Osteocyte (in vitro differentiated cells): Measurements from ENCODE around the gene IZUMO1. TPM values are rescaled to one million over a fixed set of nuclear protein-coding genes. Genes with fewer than 3 reads are reported as not detected.
A peak's percentile ranks its signal among the peaks of the same experiment; 100 is the strongest.

Experiments
- DNase-seq: peaks from one replicate; pipeline ENCODE4 v3.0.0; 2021; ENCODE audit warnings: mixed read lengths; ENCODE audit not compliant: unreplicated experiment; ENCODE audit errors: extremely low spot score
- H3K27ac Mint-ChIP-seq: one replicate; pipeline ENCODE4 v1.8.0; 2021; ENCODE audit warnings: mild to moderate bottlenecking, mixed read lengths; ENCODE audit not compliant: unreplicated experiment
- H3K27me3 Mint-ChIP-seq: one replicate; pipeline ENCODE4 v1.8.0; 2021; ENCODE audit warnings: mixed read lengths; ENCODE audit not compliant: unreplicated experiment
- H3K36me3 Mint-ChIP-seq: one replicate; pipeline ENCODE4 v1.8.0; 2021; ENCODE audit warnings: mixed read lengths; ENCODE audit not compliant: unreplicated experiment
- H3K4me1 Mint-ChIP-seq: one replicate; pipeline ENCODE4 v1.8.0; 2021; ENCODE audit warnings: mixed read lengths; ENCODE audit not compliant: unreplicated experiment
- H3K4me3 Mint-ChIP-seq: one replicate; pipeline ENCODE4 v1.8.0; 2021; ENCODE audit warnings: mild to moderate bottlenecking, moderate library complexity, mixed read lengths; ENCODE audit not compliant: unreplicated experiment
- H3K9me3 Mint-ChIP-seq: one replicate; pipeline ENCODE4 v1.8.0; 2021; ENCODE audit warnings: mixed read lengths; ENCODE audit not compliant: unreplicated experiment
- total RNA-seq: library from RNA; stranded (reverse); gene quantifications from 2 replicates; pipeline ENCODE4 v1.2.1, GENCODE V29; 2021
- TF ChIP-seq, protein P1 (sequence below): fragments of 200-600 bp; sonication (generic); IDR thresholded peaks from 2 replicates; pipeline ENCODE4 v1.5.0; 2021; ENCODE audit warnings: antibody characterized with exemption, mild to moderate bottlenecking, moderate library complexity

IZUMO1 gene
- total RNA-seq, 1 donor from 2014 or later = not detected

DNA sequence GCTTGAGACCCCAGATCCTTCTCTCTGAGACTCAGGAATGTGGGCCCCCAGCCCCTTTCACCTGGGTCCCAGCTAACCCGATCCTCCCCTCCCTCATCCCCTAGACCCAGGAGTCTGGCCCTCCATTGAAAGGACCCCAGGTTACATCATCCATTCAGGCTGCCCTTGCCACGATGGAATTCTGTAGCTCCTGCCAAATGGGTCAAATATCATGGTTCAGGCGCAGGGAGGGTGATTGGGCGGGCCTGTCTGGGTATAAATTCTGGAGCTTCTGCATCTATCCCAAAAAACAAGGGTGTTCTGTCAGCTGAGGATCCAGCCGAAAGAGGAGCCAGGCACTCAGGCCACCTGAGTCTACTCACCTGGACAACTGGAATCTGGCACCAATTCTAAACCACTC lies 9.1 kb upstream of the IZUMO1 start:
- H3K9me3 Mint-ChIP-seq = no peaks in the 10 kb centered on the region
- TF ChIP-seq, protein P1, sequence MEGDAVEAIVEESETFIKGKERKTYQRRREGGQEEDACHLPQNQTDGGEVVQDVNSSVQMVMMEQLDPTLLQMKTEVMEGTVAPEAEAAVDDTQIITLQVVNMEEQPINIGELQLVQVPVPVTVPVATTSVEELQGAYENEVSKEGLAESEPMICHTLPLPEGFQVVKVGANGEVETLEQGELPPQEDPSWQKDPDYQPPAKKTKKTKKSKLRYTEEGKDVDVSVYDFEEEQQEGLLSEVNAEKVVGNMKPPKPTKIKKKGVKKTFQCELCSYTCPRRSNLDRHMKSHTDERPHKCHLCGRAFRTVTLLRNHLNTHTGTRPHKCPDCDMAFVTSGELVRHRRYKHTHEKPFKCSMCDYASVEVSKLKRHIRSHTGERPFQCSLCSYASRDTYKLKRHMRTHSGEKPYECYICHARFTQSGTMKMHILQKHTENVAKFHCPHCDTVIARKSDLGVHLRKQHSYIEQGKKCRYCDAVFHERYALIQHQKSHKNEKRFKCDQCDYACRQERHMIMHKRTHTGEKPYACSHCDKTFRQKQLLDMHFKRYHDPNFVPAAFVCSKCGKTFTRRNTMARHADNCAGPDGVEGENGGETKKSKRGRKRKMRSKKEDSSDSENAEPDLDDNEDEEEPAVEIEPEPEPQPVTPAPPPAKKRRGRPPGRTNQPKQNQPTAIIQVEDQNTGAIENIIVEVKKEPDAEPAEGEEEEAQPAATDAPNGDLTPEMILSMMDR = no peak
- H3K27ac Mint-ChIP-seq = no peak overlapping the region
- no peaks in the 10 kb centered on the region for H3K36me3 Mint-ChIP-seq
- H3K4me3 Mint-ChIP-seq = no peak overlapping the region
- no peak for DNase-seq
- peaks cover 9% of the 10 kb centered on the region for H3K4me1 Mint-ChIP-seq
- peaks cover 20% of the 10 kb centered on the region for H3K27me3 Mint-ChIP-seq

DNA sequence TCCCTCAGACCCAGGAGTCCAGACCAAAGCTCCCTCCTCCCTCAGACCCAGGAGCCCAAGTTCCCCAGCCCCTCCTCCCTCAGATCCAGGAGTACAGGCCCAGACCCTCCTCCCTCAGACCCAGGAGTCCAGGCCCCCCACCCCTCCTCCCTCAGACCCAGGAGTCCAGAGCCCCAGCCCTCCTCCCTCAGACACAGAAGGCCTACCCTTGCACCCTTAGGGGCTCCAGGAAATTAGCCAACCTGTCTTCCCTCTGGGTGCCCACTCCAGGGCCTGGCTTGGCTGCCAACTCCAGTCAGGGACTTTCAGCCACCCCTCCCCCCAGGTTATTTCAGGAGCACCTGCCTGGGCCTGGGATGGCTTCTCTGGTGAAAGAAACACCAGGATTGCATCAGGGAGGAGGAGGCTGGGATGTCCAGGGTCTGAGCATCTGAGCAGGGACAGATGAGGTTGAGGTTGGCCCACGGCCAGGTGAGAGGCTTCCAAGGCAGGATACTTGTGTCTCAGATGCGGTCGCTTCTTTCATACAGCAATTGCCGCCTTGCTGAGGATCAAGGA lies 8.5 kb upstream of the IZUMO1 start, which contains the start of gene FGF21:
TSS of gene FGF21 (plus strand) at position 441 of the 558 bp plus-strand sequence. CDS start 713 bp downstream, outside the sequence.
- Mint-ChIP-seq H3K4me3 (no peak within 1 kb of the TSS), H3K27me3 (peaks cover 15% of the 10 kb centered on the region), H3K27ac (no peak within 1 kb of the TSS), H3K36me3 (no peaks in the 10 kb centered on the region), H3K4me1 (peaks cover 9% of the 10 kb centered on the region), H3K9me3 (no peaks in the 10 kb centered on the region)
- no peak for DNase-seq
- TF ChIP-seq, protein P1 = no peak

DNA sequence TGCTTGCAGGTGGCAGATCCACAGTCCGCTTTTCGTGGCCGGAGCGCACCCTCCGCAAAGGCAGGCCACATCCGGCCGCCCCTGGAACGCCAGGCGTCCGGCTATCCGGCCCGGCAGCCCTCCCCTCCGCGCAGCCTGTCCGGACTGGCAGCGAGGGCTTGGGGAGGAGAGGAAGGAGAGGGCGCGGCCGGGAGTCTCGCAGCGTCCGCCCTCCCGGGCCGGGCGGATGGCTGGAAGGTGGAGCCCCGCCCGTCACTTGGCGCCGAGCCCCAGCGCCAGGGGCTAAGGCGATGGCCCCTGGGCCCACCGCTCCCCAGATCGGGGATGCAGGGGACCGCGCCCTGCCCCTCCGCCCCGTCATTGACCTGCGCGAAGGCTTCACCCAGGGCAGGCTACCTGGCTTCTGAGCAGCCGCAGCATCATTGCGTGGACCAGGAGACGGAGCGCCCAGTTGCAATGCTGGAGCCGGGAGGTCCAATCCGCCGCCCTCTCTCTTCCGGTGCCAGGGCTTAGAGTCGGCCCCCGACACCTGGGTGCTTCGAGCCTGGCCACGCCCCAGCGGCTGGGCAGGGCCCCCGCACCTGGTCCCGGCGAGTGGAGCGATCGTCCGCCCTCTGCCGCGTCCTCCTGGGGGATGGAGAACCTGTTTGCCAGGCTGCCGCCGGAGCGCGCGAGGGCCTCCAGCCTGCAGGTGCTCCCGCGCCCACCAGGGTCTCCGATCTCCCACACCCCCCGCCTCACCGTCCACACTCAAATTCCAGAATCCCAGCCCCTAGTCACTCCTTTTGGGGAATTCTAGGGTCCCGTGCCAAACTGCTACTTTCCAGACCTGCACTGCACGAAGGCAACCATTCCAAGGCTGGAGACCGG lies 6.0 kb upstream of the IZUMO1 start, which contains the start of gene FUT1:
TSS of gene FUT1 (minus strand) at position 146 of the 870 bp plus-strand sequence. CDS start 1,360 bp downstream, outside the sequence.
- Mint-ChIP-seq H3K4me1 (peaks cover 9% of the 10 kb centered on the region), H3K9me3 (no peaks in the 10 kb centered on the region), H3K36me3 (no peaks in the 10 kb centered on the region), H3K27me3 (peaks cover 15% of the 10 kb centered on the region), H3K27ac (no peak within 1 kb of the TSS), H3K4me3 (peak within 1 kb of the TSS; percentile 48)
- DNase-seq = no peak
- TF ChIP-seq, protein P1 = no peak

DNA sequence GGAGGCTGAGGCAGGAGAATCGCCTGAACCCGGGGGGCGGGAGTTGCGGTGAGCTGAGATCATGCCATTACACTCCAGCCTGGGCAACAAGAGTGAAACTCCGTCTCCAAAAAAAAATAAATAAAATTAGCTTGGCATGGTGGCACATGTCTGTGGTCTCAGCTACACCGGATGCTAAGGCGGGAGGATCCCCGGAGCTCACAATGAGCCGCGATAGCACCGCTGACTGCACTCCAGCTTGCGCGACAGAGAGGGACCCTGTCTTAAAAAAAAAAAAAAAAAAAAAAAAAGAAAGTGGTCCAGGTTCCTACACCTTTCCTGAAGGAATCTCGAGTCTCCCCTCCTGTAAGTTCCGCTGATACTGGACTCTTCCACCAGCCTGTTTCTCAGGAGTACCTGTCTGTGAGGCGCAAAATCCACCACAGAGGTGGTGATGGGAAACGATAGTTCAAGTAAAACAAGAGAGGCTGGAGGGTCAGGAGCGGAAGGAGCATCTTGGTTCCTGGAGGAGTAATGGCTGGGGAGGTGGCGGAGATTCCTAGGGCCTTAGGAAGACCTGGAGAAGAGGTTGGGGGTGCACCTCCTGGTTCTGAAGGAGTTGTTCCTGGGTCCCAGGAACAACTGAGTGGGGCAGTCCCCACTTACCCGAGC lies 5.3 kb upstream of the IZUMO1 start:
- Mint-ChIP-seq H3K4me1 (peaks cover 11% of the 10 kb centered on the region), H3K4me3 (peak overlapping the region; percentile 48), H3K27ac (no peak overlapping the region), H3K9me3 (no peaks in the 10 kb centered on the region), H3K27me3 (peaks cover 15% of the 10 kb centered on the region), H3K36me3 (no peaks in the 10 kb centered on the region)
- TF ChIP-seq, protein P1 = no peak
- DNase-seq = no peak
